NCI-H1417 (cell line): Measurements from ENCODE around the gene PLEK2.
A peak's percentile ranks its signal among the peaks of the same experiment; 100 is the strongest.
"Not testable (repeated sequence)": the region's sequence is repeated elsewhere in the genome, so short reads cannot be mapped to it uniquely, and the experiment has no call there.

ENCODE experiments used
- DNase-seq, 3 experiments: peaks; one replicate each; lab custom pipeline; 2025; lab: John Stamatoyannopoulos, UW

PLEK2 gene

DNA sequence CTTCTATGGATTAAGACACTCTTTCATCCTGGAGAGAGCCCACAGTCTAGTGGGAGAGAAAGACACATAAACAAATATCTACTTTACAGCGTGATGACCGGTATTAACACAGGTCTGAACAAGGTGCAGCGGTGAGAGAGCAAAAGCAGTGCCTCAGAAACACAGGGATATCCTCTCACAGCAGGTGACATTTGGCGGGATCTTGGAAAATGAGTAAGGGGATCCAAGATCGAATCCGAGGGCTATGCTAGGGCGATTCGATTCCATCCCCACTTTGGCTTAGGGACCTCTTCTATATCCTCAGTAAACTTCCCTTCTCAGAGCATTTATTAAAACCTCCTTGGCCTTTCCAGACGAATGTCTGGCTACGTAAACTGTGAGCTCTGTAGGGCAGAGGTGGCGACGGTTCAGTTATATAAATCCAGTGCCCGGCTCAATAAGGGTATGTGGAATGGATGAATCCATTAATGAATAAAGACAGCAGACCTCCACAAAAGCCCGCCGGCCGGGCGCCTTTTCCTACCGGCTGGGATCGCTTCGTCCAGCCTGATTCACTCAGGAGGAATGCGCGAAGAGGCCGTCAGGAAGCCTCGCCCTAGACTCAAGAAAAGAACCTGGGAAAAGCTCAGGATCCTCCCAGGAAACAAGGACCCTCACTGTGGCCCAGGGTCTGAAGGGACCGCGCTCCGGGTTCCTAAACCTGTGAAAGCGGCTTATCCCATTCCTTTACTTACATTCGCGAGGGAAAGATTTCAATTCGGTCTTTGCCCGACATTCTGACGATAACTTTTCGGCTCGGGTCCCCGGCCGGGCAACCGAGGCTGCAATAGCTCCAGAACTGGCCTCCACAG is 52.8 kb downstream of the PLEK2 start:
- peak; percentile 18 to 42 (median 28) for DNase-seq

DNA sequence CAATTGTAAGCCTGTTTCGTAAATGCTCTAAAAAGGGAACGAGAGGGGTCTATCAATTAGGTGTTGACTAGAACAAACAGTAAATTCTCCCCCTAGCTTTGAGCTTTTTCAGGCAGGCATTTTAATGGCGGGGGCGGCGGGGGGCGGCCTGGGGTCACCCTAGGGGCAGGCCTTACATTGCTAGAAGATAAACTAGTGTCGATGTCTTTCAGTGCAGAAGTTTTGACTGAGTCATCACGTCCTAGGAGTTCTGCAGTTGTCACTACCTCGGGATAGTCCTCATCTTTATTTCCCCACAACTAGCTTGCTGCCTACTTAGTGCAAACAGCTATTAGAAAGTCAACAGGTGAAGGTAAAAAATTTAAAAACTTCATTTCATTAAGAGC is 54.0 kb downstream of the PLEK2 start:
- no peak for DNase-seq

DNA sequence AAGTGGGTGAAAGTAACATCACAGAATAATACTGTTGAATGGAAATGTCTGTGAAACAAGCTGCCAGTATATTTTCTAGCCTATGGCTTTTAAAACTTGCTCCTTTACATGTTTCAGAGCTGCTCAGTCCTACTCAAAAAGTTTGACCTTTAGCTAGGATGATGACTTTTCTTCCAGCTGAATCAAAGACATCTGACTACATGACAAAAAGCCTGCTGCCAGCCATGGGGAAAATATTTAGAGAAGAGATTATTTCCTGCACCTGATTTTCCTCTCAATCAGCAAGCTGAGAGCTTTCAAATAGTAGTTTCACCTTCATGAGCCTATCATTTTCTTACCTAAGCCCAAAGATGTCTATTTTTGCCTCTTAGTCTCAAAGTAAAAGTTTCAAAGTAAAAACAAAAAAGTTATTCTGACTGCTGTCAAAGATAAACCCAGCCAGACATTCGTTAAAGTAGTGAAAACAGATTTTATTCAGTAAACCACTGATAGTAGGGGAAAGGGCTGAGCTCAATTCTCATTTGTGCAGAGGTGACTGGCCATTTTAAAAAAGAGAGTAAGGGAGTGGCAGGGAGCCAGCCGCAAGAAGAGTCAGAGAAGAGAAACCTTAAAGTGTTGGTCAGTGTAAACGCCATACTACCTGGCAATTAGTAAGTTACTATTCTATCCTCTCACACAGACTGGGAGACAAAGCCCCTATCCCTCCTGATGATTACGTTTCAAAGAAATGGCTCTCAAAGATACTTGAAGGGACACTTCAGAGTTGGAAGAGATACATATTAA is 54.6 kb downstream of the PLEK2 start:
- peak in 1 of 3 experiments; percentile 11 for DNase-seq

DNA sequence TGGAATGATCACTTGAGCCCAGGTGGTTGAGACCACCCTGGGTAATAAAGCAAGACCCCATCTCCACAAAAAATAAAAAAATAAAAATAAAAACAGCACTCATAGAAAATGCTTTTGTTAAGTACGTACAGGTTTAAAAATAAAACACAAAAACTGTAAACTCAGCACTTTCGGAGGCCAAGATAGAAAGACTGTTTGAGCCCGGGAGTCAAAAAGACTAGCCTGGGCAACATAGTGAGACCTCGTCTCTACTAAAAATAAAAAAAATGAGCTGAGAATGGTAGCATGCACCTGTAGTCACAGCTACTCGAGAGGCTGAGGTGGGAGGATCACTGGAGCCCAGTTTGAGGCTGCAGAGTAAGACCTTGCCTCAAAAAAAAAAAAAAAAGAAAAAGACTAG is 59.9 kb downstream of the PLEK2 start:
- DNase-seq, result no peak

DNA sequence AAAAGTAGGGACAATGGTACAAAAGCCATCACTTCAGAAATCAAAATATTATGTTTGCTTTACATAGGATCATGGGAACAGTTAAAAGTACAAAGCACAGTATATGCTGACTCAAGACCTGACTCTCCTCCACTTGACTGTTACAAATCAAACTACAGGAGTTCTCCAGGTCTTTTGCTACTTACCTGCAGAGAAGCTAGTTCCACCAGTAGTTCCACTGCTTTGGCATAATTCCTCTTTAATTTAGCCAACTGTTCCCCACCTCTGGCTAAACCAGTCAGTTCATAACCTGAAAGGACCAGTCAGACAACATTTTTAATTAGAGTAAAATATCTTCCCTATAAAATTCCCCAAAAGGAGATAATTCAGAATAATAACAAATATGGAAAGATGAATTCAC is 66.4 kb downstream of the PLEK2 start:
- no peak for DNase-seq

DNA sequence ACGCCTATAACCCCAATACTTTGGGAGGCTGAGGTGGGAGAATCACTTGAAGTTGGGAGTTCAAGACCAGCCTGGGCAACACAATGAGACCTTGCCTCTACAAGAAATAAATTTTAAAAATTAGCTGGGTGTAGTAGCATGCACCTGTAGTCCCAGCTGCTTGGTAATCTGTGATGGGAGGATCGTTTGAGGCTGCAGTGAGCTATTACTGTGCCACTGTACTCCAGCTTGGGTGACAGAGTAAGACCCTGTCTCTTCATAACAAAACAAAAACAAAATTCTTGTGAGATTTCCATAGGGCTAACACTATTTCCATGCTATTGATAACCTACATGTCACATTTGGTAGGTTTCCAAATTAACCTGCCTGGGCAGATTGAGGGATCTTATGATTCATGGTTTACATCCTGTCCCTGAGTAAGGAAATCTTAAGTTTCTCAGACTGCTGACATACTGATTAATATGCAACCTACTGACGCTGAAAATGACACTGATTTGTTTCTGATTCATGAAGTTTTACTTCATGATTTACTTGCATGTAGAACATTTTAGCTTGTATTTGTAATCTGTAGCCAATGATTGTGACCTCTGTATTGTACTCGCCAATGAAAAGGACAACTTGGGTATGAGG is 68.2 kb downstream of the PLEK2 start:
- DNase-seq, result no peak

DNA sequence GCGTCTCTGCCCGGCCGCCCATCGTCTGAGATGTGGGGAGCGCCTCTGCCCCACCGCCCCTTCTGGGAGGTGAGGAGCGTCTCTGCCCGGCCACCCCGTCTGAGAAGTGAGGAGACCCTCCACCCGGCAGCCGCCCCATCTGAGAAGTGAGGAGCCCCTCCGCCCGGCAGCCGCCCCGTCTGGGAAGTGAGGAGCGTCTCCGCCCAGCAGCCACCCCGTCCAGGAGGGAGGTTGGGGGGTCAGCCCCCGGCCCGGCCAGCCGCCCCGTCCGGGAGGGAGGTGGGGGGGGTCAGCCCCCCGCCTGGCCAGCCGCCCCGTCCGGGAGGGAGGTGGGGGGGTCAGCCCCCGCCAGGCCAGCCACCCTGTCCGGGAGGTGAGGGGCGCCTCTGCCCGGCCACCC is 70.7 kb downstream of the PLEK2 start:
- DNase-seq, result not testable (repeated sequence)
